HepG2 (cell line): ENCODE measurements around the gene ZXDC. TPM values are rescaled to one million over a fixed set of nuclear protein-coding genes. Genes with fewer than 3 reads are reported as not detected.

ENCODE experiments used
- CCAR2 ChIP-seq: fragments of 200-400 bp; formaldehyde crosslinking; optimal IDR thresholded peaks from 2 replicates; pipeline ENCODE3; 2018; ENCODE audit warnings: low read depth, mild to moderate bottlenecking, low read length, moderate library complexity
- CERS6 ChIP-seq: sonication (generic); formaldehyde crosslinking; IDR thresholded peaks from 2 replicates; pipeline ENCODE4 v1.5.0; 2020; ENCODE audit warnings: missing genetic modification reagents
- ELF4 ChIP-seq: sonication (generic); formaldehyde crosslinking; IDR thresholded peaks from 2 replicates; pipeline ENCODE4 v1.5.0; 2020; ENCODE audit warnings: missing genetic modification reagents, mild to moderate bottlenecking, moderate library complexity, borderline replicate concordance
- HMGA1 ChIP-seq: sonication (generic); formaldehyde crosslinking; conservative IDR thresholded peaks from 2 replicates; pipeline ENCODE4 v1.4.0; 2020; ENCODE audit warnings: missing genetic modification reagents
- MAFK ChIP-seq, 2 experiments: IDR thresholded peaks in 1 of 2; conservative IDR thresholded peaks in 1 of 2; 2 replicates each; pipeline ENCODE4 v1.6.1; 2011; ENCODE audit warnings: improper control_type of control experiment in 2 of 2, low read length in 2 of 2
- MED1 ChIP-seq: sonication (generic); formaldehyde crosslinking; IDR thresholded peaks from 2 replicates; pipeline ENCODE4 v1.4.0; 2020; ENCODE audit warnings: missing genetic modification reagents
- MEIS2 ChIP-seq: sonication (generic); formaldehyde crosslinking; IDR thresholded peaks from 2 replicates; pipeline ENCODE4 v1.9.0; 2021; ENCODE audit warnings: mild to moderate bottlenecking, missing genetic modification reagents
- PAWR ChIP-seq: sonication (generic); formaldehyde crosslinking; IDR thresholded peaks from 2 replicates; pipeline ENCODE4 v1.4.0; 2020; ENCODE audit warnings: missing genetic modification reagents, mild to moderate bottlenecking, borderline replicate concordance
- RARA ChIP-seq: IDR thresholded peaks from 2 replicates; pipeline ENCODE4 v1.6.1; 2016; ENCODE audit warnings: missing genetic modification reagents, missing compliant biosample characterization
- RBM22 ChIP-seq: fragments of 200-400 bp; formaldehyde crosslinking; optimal IDR thresholded peaks from 2 replicates; pipeline ENCODE3; 2017; ENCODE audit warnings: mild to moderate bottlenecking, low read length, moderate library complexity
- REL ChIP-seq: sonication (generic); formaldehyde crosslinking; conservative IDR thresholded peaks from 2 replicates; pipeline ENCODE4 v1.8.0; 2022; ENCODE audit warnings: mild to moderate bottlenecking, missing genetic modification reagents, moderate library complexity
- YEATS4 ChIP-seq: sonication (generic); formaldehyde crosslinking; IDR thresholded peaks from 2 replicates; pipeline ENCODE4 v1.4.0; 2020; ENCODE audit warnings: missing genetic modification reagents, borderline replicate concordance
- ZNF441 ChIP-seq: sonication (generic); formaldehyde crosslinking; IDR thresholded peaks from 2 replicates; pipeline ENCODE4 v1.7.0; 2021; ENCODE audit warnings: missing genetic modification reagents, borderline replicate concordance
- polyA plus RNA-seq, 8 experiments: library from polyadenylated mRNA; depleted of rRNA in 3 of 8; stranded (reverse) in 7 of 8; unstranded in 1 of 8; fragments of >200 nt; fragmentation: Illumina TruSeq in 4 of 8; extraction: Trizol in 4 of 8; gene quantifications; 2 replicates each; pipeline versions ENCODE4 v1.2.1 to v1.2.3, GENCODE V29; 2011 to 2016; ENCODE audit warnings: low read depth in 4 of 8, missing spikeins in 1 of 8, mixed read lengths in 1 of 8; ENCODE audit not compliant: insufficient read depth in 1 of 8
- total RNA-seq, 5 experiments: library from RNA; depleted of rRNA; stranded (reverse); fragments of >200 nt; fragmentation: Illumina TruSeq; extraction: Trizol; gene quantifications; 2 replicates each; pipeline ENCODE4 v1.2.3, GENCODE V29; 2016; ENCODE audit warnings: low read depth in 1 of 5
- TF ChIP-seq, protein P1 (sequence below): sonication (generic); formaldehyde crosslinking; IDR thresholded peaks from 2 replicates; pipeline ENCODE4 v1.4.0; 2020; ENCODE audit warnings: mild to moderate bottlenecking, missing genetic modification reagents
- TF ChIP-seq, protein P2 (sequence below): sonication (generic); formaldehyde crosslinking; IDR thresholded peaks from 2 replicates; pipeline ENCODE4 v1.5.1; 2020; ENCODE audit warnings: mild to moderate bottlenecking, missing genetic modification reagents
- TF ChIP-seq, protein P3 (sequence below): sonication (generic); formaldehyde crosslinking; IDR thresholded peaks from 2 replicates; pipeline ENCODE4 v1.4.0; 2020; ENCODE audit warnings: missing genetic modification reagents

ZXDC gene
- total and polyA plus RNA-seq, 2 of the 13 experiments (the other 11 are each of a cell fraction or from before 2014, with no cell fraction given): 17.6 to 21.2 TPM

DNA sequence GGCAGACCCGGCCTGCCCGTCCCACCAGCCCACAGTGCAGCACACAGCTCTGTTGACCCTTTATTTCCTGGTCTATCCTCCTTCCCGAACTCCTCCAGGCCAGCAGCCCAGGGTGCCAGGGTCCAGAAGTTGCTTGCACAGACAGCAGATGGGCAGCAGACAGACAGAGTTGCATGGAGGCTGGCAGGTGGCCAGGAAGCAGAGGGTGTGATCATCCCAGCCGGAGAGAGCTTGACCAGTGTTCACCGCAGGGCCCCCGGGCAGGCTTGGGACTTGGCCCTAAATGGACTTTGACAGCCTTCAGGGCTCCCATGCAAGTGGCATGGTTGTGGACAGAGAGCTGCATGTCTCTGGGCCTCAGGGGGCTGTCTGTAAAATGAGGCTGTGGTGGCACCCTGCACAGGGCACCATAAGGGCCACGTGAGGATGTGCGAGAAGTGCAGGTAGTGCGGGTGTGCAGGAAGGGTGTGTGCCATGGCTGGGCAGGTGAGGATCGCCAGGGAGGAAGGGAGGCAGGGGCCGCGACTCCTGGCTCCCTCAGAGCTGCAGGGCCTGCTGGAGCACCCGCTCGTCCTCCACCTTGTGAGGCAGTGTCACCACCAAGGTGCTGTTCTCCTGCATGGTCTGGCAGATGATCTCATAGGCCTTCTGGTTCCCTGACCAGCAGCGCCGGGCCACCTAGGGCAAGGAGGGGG, 6.3 kb upstream of the ZXDC start (continued):
- TF ChIP-seq, protein P1, sequence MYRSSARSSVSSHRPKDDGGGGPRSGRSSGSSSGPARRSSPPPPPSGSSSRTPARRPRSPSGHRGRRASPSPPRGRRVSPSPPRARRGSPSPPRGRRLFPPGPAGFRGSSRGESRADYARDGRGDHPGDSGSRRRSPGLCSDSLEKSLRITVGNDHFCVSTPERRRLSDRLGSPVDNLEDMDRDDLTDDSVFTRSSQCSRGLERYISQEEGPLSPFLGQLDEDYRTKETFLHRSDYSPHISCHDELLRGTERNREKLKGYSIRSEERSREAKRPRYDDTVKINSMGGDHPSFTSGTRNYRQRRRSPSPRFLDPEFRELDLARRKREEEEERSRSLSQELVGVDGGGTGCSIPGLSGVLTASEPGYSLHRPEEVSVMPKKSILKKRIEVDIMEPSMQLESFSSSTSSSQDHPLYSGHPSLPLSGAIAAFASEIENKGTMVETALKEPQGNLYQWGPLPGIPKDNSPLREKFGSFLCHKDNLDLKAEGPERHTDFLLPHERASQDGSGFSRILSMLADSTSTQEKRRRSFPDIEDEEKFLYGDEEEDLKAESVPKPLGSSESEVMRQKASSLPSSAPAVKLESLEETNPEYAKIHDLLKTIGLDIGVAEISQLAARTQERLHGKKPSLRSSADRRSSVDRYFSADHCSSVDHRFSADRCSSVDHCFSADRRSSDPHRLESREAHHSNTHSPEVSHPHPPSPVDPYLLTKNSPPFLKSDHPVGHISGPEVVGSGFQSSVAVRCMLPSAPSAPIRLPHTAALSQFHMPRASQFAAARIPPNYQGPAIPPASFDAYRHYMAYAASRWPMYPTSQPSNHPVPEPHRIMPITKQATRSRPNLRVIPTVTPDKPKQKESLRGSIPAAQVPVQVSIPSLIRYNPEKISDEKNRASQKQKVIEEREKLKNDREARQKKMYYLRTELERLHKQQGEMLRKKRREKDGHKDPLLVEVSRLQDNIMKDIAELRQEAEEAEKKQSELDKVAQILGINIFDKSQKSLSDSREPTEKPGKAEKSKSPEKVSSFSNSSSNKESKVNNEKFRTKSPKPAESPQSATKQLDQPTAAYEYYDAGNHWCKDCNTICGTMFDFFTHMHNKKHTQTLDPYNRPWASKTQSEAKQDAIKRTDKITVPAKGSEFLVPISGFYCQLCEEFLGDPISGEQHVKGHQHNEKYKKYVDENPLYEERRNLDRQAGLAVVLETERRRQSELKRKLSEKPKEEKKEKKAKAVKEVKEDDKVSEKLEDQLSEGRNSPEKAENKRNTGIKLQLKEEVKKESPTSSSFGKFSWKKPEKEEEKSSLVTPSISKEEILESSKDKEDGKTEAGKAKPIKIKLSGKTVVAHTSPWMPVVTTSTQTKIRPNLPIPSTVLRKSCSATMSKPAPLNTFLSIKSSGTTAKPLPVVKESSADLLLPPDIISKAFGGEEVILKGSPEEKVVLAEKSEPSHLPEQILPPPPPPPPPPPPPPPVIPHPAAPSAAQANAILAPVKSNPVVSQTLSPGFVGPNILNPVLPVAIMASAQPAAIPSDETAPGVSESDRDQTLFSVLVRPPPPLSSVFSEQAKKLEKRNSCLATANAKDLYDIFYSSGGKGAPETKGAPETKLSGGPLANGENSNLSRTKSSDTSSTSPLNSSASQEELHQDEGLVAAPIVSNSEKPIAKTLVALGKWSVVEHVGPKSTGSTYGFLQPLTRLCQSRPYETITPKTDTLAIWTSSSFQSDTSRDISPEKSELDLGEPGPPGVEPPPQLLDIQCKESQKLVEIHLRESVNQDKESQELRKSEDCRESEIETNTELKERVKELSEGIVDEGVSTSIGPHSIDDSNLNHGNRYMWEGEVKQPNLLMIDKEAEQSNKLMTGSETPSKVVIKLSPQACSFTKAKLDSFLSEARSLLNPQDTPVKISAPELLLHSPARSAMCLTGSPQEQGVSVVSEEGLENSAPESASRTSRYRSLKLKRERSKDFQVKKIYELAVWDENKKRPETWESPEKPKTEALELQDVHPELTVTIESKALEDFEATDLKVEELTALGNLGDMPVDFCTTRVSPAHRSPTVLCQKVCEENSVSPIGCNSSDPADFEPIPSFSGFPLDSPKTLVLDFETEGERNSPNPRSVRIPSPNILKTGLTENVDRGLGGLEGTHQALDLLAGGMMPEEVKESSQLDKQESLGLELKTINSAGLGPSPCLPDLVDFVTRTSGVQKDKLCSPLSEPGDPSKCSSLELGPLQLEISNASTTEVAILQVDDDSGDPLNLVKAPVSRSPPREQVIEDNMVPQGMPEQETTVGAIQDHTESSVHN (CRISPR knock-in tag): no peak
- TF ChIP-seq ELF4 (CRISPR knock-in tag) (no peak), HMGA1 (CRISPR knock-in tag) (no peak), REL (CRISPR knock-in tag) (no peak), MEIS2 (CRISPR knock-in tag) (0 out of 2 replicates have a peak, but pooled peaks have one; percentile 28), YEATS4 (CRISPR knock-in tag) (no peak), MAFK (conservative IDR thresholded peaks at IDR 0.05 in 1 of 2, IDR thresholded peaks at IDR 0.05 in 1 of 2; ENCODE audit: low read length in 2 of 2) (no peak), CERS6 (CRISPR knock-in tag) (no peak), RARA (CRISPR knock-in tag) (no peak), PAWR (CRISPR knock-in tag) (no peak), RBM22 (no peak), ZNF441 (CRISPR knock-in tag) (no peak), CCAR2 (no peak), MED1 (CRISPR knock-in tag) (peak; percentile 51; the same call in 1 of the 2 replicates)
- TF ChIP-seq, protein P2, sequence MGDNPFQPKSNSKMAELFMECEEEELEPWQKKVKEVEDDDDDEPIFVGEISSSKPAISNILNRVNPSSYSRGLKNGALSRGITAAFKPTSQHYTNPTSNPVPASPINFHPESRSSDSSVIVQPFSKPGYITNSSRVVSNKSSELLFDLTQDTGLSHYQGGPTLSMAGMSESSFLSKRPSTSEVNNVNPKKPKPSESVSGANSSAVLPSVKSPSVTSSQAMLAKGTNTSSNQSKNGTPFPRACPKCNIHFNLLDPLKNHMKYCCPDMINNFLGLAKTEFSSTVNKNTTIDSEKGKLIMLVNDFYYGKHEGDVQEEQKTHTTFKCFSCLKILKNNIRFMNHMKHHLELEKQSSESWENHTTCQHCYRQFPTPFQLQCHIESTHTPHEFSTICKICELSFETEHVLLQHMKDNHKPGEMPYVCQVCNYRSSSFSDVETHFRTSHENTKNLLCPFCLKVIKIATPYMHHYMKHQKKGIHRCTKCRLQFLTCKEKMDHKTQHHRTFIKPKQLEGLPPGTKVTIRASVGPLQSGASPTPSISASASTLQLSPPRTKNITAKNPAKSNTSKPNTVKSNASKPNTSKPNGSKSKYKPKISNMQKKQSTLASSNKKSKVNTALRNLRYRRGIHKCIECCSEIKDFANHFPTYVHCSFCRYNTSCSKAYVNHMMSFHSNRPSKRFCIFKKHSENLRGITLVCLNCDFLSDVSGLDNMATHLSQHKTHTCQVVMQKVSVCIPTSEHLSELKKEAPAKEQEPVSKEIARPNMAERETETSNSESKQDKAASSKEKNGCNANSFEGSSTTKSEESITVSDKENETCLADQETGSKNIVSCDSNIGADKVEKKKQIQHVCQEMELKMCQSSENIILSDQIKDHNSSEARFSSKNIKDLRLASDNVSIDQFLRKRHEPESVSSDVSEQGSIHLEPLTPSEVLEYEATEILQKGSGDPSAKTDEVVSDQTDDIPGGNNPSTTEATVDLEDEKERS (CRISPR knock-in tag): no peak
- TF ChIP-seq, protein P3, sequence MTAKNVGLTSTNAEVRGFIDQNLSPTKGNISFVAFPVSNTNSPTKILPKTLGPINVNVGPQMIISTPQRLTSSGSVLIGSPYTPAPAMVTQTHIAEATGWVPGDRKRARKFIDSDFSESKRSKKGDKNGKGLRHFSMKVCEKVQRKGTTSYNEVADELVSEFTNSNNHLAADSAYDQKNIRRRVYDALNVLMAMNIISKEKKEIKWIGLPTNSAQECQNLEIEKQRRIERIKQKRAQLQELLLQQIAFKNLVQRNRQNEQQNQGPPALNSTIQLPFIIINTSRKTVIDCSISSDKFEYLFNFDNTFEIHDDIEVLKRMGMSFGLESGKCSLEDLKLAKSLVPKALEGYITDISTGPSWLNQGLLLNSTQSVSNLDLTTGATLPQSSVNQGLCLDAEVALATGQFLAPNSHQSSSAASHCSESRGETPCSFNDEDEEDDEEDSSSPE: no peak
